DOHH2 (cell line): ENCODE results near the gene KRTAP25-1.

Experiments
- H3F3A ChIP-seq: fragments of 200-600 bp; sonication (generic), shearing (Covaris generic); 2 replicates; pipeline ENCODE4 v1.6.0; 2016; ENCODE audit warnings: antibody characterized with exemption, mild to moderate bottlenecking; ENCODE audit not compliant: control insufficient read depth, insufficient read depth
- H3K27ac ChIP-seq: fragments of 200-600 bp; sonication (generic); 2 replicates; pipeline ENCODE4 v1.5.1; 2014; ENCODE audit warnings: low read depth, mild to moderate bottlenecking, low read length, moderate library complexity
- H3K27me3 ChIP-seq: fragments of 200-600 bp; sonication (generic); 2 replicates; pipeline ENCODE4 v1.6.1; 2014; ENCODE audit warnings: mild to moderate bottlenecking, low read length, mixed read lengths; ENCODE audit not compliant: control insufficient read depth
- H3K36me3 ChIP-seq: fragments of 200-600 bp; sonication (generic); 2 replicates; pipeline ENCODE4 v1.6.1; 2014; ENCODE audit warnings: mild to moderate bottlenecking, low read length, moderate library complexity, mixed read lengths; ENCODE audit not compliant: control insufficient read depth
- H3K4me1 ChIP-seq: fragments of 200-600 bp; sonication (generic); 2 replicates; pipeline ENCODE4 v1.6.1; 2014; ENCODE audit warnings: mild to moderate bottlenecking, low read length, mixed read lengths; ENCODE audit not compliant: control insufficient read depth
- H3K4me2 ChIP-seq: fragments of 200-600 bp; sonication (generic); 2 replicates; pipeline ENCODE4 v1.6.0; 2014; ENCODE audit warnings: mild to moderate bottlenecking, low read length, moderate library complexity
- H3K4me3 ChIP-seq: fragments of 200-600 bp; sonication (generic); 2 replicates; pipeline ENCODE4 v1.5.1; 2014; ENCODE audit warnings: mild to moderate bottlenecking, low read length, mixed read lengths
- H3K79me2 ChIP-seq: fragments of 200-600 bp; sonication (generic); 2 replicates; pipeline ENCODE4 v1.6.1; 2014; ENCODE audit warnings: mild to moderate bottlenecking, low read length, mixed read lengths; ENCODE audit not compliant: control insufficient read depth
- H3K9me2 ChIP-seq: fragments of 200-600 bp; sonication (generic); replicated peaks from 2 replicates; pipeline ENCODE4 v1.6.1; 2014; ENCODE audit warnings: mild to moderate bottlenecking, low read length, mixed read lengths; ENCODE audit not compliant: control insufficient read depth
- H3K9me3 ChIP-seq: fragments of 200-600 bp; sonication (generic); 2 replicates; pipeline ENCODE4 v1.6.1; 2014; ENCODE audit warnings: antibody characterized with exemption, low read length, mixed read lengths; ENCODE audit not compliant: control insufficient read depth, insufficient read depth
- H4K20me1 ChIP-seq: fragments of 200-600 bp; sonication (generic); 2 replicates; pipeline ENCODE4 v1.6.0; 2014; ENCODE audit warnings: low read depth, mild to moderate bottlenecking, antibody characterized with exemption, low read length, moderate library complexity; ENCODE audit not compliant: control insufficient read depth, insufficient read depth
- CTCF ChIP-seq: fragments of 200-600 bp; sonication (generic); IDR thresholded peaks from one replicate; pipeline ENCODE4 v1.5.1; 2014; ENCODE audit warnings: antibody characterized with exemption, mild to moderate bottlenecking, low read depth, low read length; ENCODE audit not compliant: poor library complexity, severe bottlenecking
- EZH2phosphoT487 ChIP-seq: fragments of 200-600 bp; sonication (generic); IDR thresholded peaks from 2 replicates; pipeline ENCODE4 v1.6.1; 2017; ENCODE audit warnings: borderline replicate concordance, mild to moderate bottlenecking, antibody characterized with exemption, low read length, moderate library complexity, mixed read lengths

The KRTAP25-1 gene

DNA sequence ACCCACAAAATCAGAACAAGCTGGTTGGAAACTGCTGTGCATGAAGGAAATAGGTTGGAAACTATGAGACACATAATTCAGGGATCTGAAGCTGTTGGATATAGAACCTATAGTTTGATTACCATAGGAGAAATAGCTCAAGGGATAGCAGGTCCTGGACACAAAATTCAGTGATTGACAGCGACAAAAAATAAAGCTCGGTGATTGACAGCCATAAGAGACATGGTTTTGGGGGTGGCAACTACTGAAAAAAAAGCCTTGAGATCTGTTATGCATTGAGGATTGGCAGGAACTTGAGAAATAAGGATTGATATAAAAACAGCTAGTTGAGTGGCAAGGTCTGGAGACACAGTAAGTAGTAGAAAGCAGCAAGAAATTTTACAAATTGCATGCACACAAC, at the start of gene KRTAP25-1:
KRTAP25-1 (minus strand) TSS at position 300 of the 400 bp plus-strand sequence; CDS start at position 276, 24 bp downstream.
- H3K36me3 ChIP-seq = no peaks in the 10 kb centered on the region
- no peaks in the 10 kb centered on the region for H3K79me2 ChIP-seq
- H3K9me3 ChIP-seq = 0 out of 2 replicates have a peak, but pooled peaks cover 2% of the 10 kb centered on the region
- no peaks in the 10 kb centered on the region for H3K27me3 ChIP-seq
- no peak within 1 kb of the TSS for H3K27ac ChIP-seq
- H3K4me1 ChIP-seq = no peaks in the 10 kb centered on the region
- H4K20me1 ChIP-seq = no peaks in the 10 kb centered on the region
- no peak within 1 kb of the TSS for H3K4me2 ChIP-seq
- TF ChIP-seq EZH2phosphoT487 = no peak
- TF ChIP-seq CTCF = no peak
- no peaks in the 10 kb centered on the region for H3F3A ChIP-seq
- H3K9me2 ChIP-seq = no peaks in the 10 kb centered on the region
- H3K4me3 ChIP-seq = no peak within 1 kb of the TSS

GRCh38 chr21:30338717-30339116, 49.4 kb upstream of the KRTAP25-1 start:
- Histone ChIP-seq H3K36me3 (no peaks in the 10 kb centered on the region), H3K27me3 (no peaks in the 10 kb centered on the region), H4K20me1 (no peaks in the 10 kb centered on the region), H3K79me2 (no peaks in the 10 kb centered on the region), H3K9me2 (no peaks in the 10 kb centered on the region), H3K4me2 (no peak overlapping the region), H3K9me3 (no peaks in the 10 kb centered on the region; the same call in 1 of the 2 replicates), H3F3A (no peaks in the 10 kb centered on the region), H3K4me3 (no peak overlapping the region), H3K27ac (no peak overlapping the region), H3K4me1 (no peaks in the 10 kb centered on the region)
- TF ChIP-seq EZH2phosphoT487 = no peak
- no peak for TF ChIP-seq CTCF

DNA sequence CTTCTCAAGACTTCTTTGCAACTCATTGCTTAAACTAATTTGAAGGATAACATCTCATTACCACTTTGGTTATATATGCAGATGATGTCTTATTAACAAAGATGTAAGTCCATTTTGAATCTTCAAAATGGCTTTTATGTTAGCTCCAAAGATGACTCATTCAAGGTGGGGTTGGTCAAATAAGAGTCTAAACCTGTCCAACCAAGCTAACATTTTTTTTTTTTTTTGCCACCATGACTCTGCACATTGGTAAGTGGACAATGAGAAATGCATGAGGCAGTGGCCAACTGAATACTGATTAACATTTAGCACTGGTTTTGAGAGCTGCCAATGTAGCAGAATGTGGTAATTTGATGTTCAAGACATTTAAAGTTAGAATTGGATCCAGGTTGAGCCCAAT, 48.5 kb upstream of the KRTAP25-1 start:
- H3K9me2 ChIP-seq = no peaks in the 10 kb centered on the region
- H3K4me2 ChIP-seq = no peak overlapping the region
- no peaks in the 10 kb centered on the region for H3K36me3 ChIP-seq
- no peak overlapping the region for H3K4me3 ChIP-seq
- no peak for TF ChIP-seq CTCF
- no peak for TF ChIP-seq EZH2phosphoT487
- H3K27me3 ChIP-seq = no peaks in the 10 kb centered on the region
- no peaks in the 10 kb centered on the region for H4K20me1 ChIP-seq
- no peaks in the 10 kb centered on the region for H3K4me1 ChIP-seq
- H3K9me3 ChIP-seq = no peaks in the 10 kb centered on the region; the same call in 1 of the 2 replicates
- no peaks in the 10 kb centered on the region for H3F3A ChIP-seq
- no peak overlapping the region for H3K27ac ChIP-seq
- H3K79me2 ChIP-seq = no peaks in the 10 kb centered on the region

DNA sequence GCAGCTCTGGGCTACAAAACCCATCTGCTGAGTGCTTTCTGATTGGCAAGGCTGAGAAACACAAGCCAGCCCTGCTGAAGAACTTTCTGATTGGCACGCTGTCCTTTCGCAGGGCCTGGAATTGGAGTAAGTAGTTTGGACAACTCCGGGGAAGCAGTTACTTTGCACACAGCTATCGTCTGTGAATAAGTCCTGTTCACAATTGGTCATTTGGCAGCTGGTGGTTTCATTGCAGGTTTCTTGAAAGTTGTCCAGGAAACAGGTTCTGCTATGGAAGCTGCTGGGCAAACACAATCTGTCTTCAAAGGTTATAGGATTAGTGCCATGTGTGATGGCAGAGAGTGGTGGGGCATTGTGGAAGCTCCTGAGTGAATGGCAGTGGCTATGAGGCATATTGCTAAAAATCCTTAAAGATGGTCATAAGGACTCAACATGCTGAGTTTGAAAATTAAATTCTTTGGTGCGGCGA, 48.0 kb upstream of the KRTAP25-1 start, which contains the start of gene KRTAP27-1:
KRTAP27-1 (minus strand) TSS at position 419 of the 469 bp plus-strand sequence; CDS start at position 393, 26 bp downstream.
- Histone ChIP-seq H3K9me3 (no peaks in the 10 kb centered on the region; the same call in 1 of the 2 replicates), H4K20me1 (no peaks in the 10 kb centered on the region), H3K4me1 (no peaks in the 10 kb centered on the region), H3K27ac (no peak within 1 kb of the TSS), H3K4me2 (no peak within 1 kb of the TSS), H3F3A (no peaks in the 10 kb centered on the region), H3K79me2 (no peaks in the 10 kb centered on the region), H3K4me3 (no peak within 1 kb of the TSS), H3K27me3 (no peaks in the 10 kb centered on the region), H3K9me2 (no peaks in the 10 kb centered on the region), H3K36me3 (no peaks in the 10 kb centered on the region)
- TF ChIP-seq CTCF (no peak), EZH2phosphoT487 (no peak)
